Measurements from ENCODE around the gene TP63. TPM values are rescaled to one million over a fixed set of nuclear protein-coding genes. Genes with fewer than 3 reads are reported as not detected.

TP63 gene
- total RNA-seq, 2 donors from 2014 or later, result 0.24 to 0.30 TPM

- Histone ChIP-seq H3K4me1 (no peaks in the 10 kb centered on the region), H3K4me3 (no peak overlapping the region), H3K27ac (no peak overlapping the region), H3K36me3 (no peaks in the 10 kb centered on the region), H3K9me3 (peaks cover 0 to 5% of the 10 kb centered on the region in 2 donors), H3K27me3 (no peaks in the 10 kb centered on the region)
- no peak for DNase-seq (ENCODE audit: low spot score)
- TF ChIP-seq, protein P1, sequence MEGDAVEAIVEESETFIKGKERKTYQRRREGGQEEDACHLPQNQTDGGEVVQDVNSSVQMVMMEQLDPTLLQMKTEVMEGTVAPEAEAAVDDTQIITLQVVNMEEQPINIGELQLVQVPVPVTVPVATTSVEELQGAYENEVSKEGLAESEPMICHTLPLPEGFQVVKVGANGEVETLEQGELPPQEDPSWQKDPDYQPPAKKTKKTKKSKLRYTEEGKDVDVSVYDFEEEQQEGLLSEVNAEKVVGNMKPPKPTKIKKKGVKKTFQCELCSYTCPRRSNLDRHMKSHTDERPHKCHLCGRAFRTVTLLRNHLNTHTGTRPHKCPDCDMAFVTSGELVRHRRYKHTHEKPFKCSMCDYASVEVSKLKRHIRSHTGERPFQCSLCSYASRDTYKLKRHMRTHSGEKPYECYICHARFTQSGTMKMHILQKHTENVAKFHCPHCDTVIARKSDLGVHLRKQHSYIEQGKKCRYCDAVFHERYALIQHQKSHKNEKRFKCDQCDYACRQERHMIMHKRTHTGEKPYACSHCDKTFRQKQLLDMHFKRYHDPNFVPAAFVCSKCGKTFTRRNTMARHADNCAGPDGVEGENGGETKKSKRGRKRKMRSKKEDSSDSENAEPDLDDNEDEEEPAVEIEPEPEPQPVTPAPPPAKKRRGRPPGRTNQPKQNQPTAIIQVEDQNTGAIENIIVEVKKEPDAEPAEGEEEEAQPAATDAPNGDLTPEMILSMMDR (IDR thresholded peaks at IDR 0.05), result no peak
Measured at GRCh38 chr3:189674249-189674913, 43.2 kb downstream of the TP63 start.

DNA sequence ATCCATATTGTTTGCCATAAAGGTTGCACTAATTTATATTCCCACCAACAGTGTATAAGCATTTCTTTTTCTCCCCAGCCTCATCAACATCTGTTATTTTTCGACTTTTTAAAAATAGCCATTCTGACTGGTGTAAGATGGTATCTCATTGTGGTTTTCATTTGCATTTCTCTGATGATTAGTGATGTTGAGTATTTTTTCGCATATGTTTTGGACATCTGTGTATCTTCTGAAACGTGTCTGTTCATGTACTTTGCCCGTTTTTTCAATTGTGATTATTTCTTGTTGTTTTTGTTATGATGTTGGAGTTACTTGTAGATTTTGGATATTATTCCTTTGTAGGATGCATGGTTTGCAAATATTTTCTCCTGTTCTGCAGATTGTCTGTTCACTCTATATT is 46.5 kb downstream of the TP63 start:
- no peak for DNase-seq (ENCODE audit: low spot score)
- Histone ChIP-seq H3K4me3 (no peak overlapping the region), H3K27ac (no peak overlapping the region), H3K9me3 (peaks cover 0 to 5% of the 10 kb centered on the region in 2 donors), H3K4me1 (no peaks in the 10 kb centered on the region), H3K36me3 (no peaks in the 10 kb centered on the region), H3K27me3 (no peaks in the 10 kb centered on the region)
- TF ChIP-seq, protein P1 (IDR thresholded peaks at IDR 0.05), result no peak

- no peaks in the 10 kb centered on the region for H3K27me3 ChIP-seq
- TF ChIP-seq, protein P1 (IDR thresholded peaks at IDR 0.05), result no peak
- no peaks in the 10 kb centered on the region for H3K36me3 ChIP-seq
- H3K4me1 ChIP-seq, result no peaks in the 10 kb centered on the region
- H3K9me3 ChIP-seq, result peaks cover 0 to 5% of the 10 kb centered on the region in 2 donors
- H3K27ac ChIP-seq, result no peak overlapping the region
- DNase-seq (ENCODE audit: low spot score), result no peak
- H3K4me3 ChIP-seq, result no peak overlapping the region
Measured at GRCh38 chr3:189680723-189681122, 49.5 kb downstream of the TP63 start.

DNA sequence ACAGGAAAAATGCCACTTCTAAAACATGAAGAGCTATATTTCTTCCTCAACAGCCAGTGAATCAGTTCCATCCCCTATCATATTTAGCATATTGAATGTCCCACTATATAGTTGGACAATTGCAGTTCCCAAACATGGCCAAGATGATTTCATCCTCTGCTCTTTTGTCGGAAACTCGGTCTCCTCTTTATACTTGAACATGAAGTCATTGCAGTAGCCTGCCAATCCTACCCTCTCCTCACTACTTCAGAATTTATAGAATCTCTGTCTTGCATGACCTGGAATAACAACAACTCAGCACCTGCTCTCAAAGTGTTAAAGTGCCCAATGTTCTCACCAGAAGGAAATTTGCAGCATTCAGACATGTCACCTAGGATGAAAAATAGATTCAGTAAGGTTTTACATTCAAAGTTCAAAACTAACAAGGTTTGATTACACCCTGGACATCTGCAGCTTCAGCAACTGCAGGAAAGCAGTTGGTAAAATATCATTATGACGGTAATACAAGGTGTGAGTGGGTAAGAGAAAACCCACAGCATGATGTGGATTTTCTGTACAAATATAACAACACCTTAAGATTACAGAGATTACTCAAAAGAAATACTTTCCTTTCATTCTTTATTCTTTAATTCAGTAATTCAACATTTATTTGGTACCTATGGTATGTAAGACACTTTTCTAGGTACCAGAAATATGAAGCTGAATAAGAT is 52.5 kb downstream of the TP63 start:
- no peak overlapping the region for H3K27ac ChIP-seq
- H3K4me1 ChIP-seq, result no peaks in the 10 kb centered on the region
- no peaks in the 10 kb centered on the region for H3K36me3 ChIP-seq
- no peaks in the 10 kb centered on the region for H3K9me3 ChIP-seq
- no peaks in the 10 kb centered on the region for H3K27me3 ChIP-seq
- no peak for DNase-seq (ENCODE audit: low spot score)
- TF ChIP-seq, protein P1 (IDR thresholded peaks at IDR 0.05), result no peak
- no peak overlapping the region for H3K4me3 ChIP-seq

GRCh38 chr3:189684317-189684716 is 53.1 kb downstream of the TP63 start:
- no peaks in the 10 kb centered on the region for H3K27me3 ChIP-seq
- TF ChIP-seq, protein P1 (IDR thresholded peaks at IDR 0.05), result no peak
- H3K27ac ChIP-seq, result no peak overlapping the region
- H3K9me3 ChIP-seq, result no peaks in the 10 kb centered on the region
- H3K36me3 ChIP-seq, result no peaks in the 10 kb centered on the region
- H3K4me1 ChIP-seq, result no peaks in the 10 kb centered on the region
- H3K4me3 ChIP-seq, result no peak overlapping the region
- no peak for DNase-seq (ENCODE audit: low spot score)
